Osteocyte (in vitro differentiated cells): Measurements from ENCODE around the gene TESK2. TPM values are rescaled to one million over a fixed set of nuclear protein-coding genes. Genes with fewer than 3 reads are reported as not detected.

ENCODE experiments used
- DNase-seq: peaks from one replicate; pipeline ENCODE4 v3.0.0; 2021; ENCODE audit warnings: mixed read lengths; ENCODE audit not compliant: unreplicated experiment; ENCODE audit errors: extremely low spot score
- H3K27ac Mint-ChIP-seq: one replicate; pipeline ENCODE4 v1.8.0; 2021; ENCODE audit warnings: mild to moderate bottlenecking, mixed read lengths; ENCODE audit not compliant: unreplicated experiment
- H3K27me3 Mint-ChIP-seq: one replicate; pipeline ENCODE4 v1.8.0; 2021; ENCODE audit warnings: mixed read lengths; ENCODE audit not compliant: unreplicated experiment
- H3K36me3 Mint-ChIP-seq: one replicate; pipeline ENCODE4 v1.8.0; 2021; ENCODE audit warnings: mixed read lengths; ENCODE audit not compliant: unreplicated experiment
- H3K4me1 Mint-ChIP-seq: one replicate; pipeline ENCODE4 v1.8.0; 2021; ENCODE audit warnings: mixed read lengths; ENCODE audit not compliant: unreplicated experiment
- H3K4me3 Mint-ChIP-seq: one replicate; pipeline ENCODE4 v1.8.0; 2021; ENCODE audit warnings: mild to moderate bottlenecking, moderate library complexity, mixed read lengths; ENCODE audit not compliant: unreplicated experiment
- H3K9me3 Mint-ChIP-seq: one replicate; pipeline ENCODE4 v1.8.0; 2021; ENCODE audit warnings: mixed read lengths; ENCODE audit not compliant: unreplicated experiment
- total RNA-seq: library from RNA; stranded (reverse); gene quantifications from 2 replicates; pipeline ENCODE4 v1.2.1, GENCODE V29; 2021
- TF ChIP-seq, protein P1 (sequence below): fragments of 200-600 bp; sonication (generic); IDR thresholded peaks from 2 replicates; pipeline ENCODE4 v1.5.0; 2021; ENCODE audit warnings: antibody characterized with exemption, mild to moderate bottlenecking, moderate library complexity

The TESK2 gene
- total RNA-seq, 1 donor from 2014 or later = 2.7 TPM

DNA sequence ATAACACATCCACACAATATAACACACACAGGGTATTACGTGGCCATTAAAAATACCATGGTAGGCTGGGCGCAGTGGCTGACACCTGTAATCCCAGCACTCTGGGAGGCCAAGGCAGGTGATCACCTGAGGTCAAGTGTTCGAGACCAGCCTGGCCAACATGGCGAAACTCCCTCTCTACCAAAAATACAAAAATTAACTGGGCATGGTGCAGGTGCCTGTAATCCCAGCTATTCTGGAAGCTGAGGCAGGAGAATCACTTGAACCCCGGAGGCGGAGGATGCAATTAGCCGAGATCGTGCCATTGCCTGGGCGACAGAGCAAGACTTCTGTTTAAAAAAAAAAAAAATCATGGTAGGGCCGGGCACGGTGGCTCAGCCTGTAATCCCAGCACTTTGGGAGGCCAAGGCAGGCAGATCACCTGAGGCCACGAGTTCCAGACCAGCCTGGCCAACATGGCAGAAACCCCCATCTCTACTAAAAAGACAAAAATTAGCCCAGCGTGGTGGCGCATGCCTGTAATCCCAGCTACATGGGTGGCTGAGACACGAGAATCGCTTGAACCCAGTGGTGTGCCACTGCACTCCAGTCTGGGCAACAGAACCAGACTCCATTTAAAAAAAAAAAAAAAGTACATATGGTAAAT lies 188.3 kb downstream of the TESK2 start:
- Mint-ChIP-seq H3K9me3 (no peaks in the 10 kb centered on the region), H3K4me1 (peaks cover 13% of the 10 kb centered on the region), H3K36me3 (no peaks in the 10 kb centered on the region), H3K27me3 (no peaks in the 10 kb centered on the region), H3K27ac (peak overlapping the region; percentile 71), H3K4me3 (peak overlapping the region; percentile 92)
- DNase-seq = peak; percentile 69
- TF ChIP-seq, protein P1, sequence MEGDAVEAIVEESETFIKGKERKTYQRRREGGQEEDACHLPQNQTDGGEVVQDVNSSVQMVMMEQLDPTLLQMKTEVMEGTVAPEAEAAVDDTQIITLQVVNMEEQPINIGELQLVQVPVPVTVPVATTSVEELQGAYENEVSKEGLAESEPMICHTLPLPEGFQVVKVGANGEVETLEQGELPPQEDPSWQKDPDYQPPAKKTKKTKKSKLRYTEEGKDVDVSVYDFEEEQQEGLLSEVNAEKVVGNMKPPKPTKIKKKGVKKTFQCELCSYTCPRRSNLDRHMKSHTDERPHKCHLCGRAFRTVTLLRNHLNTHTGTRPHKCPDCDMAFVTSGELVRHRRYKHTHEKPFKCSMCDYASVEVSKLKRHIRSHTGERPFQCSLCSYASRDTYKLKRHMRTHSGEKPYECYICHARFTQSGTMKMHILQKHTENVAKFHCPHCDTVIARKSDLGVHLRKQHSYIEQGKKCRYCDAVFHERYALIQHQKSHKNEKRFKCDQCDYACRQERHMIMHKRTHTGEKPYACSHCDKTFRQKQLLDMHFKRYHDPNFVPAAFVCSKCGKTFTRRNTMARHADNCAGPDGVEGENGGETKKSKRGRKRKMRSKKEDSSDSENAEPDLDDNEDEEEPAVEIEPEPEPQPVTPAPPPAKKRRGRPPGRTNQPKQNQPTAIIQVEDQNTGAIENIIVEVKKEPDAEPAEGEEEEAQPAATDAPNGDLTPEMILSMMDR = no peak

DNA sequence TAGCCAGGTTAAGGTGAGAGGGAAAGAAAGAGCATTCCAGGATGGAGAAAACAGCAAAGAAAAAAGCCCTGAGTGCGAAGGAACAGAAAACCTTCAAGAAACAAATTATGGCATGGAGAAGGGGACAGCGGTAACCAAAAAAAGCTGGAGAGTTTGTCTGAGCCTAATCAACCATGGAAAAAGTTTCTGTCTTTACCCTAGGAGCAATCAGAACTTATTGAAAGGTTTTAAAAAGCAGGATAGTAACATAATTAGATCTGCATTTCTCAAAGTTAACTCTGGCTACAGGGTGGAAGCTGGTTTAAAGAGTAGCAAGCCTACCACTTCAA lies 190.3 kb downstream of the TESK2 start:
- DNase-seq = peak; percentile 23
- H3K4me1 Mint-ChIP-seq = peaks cover 13% of the 10 kb centered on the region
- H3K36me3 Mint-ChIP-seq = no peaks in the 10 kb centered on the region
- H3K9me3 Mint-ChIP-seq = no peaks in the 10 kb centered on the region
- no peak overlapping the region for H3K4me3 Mint-ChIP-seq
- no peaks in the 10 kb centered on the region for H3K27me3 Mint-ChIP-seq
- no peak overlapping the region for H3K27ac Mint-ChIP-seq
- TF ChIP-seq, protein P1 = no peak

DNA sequence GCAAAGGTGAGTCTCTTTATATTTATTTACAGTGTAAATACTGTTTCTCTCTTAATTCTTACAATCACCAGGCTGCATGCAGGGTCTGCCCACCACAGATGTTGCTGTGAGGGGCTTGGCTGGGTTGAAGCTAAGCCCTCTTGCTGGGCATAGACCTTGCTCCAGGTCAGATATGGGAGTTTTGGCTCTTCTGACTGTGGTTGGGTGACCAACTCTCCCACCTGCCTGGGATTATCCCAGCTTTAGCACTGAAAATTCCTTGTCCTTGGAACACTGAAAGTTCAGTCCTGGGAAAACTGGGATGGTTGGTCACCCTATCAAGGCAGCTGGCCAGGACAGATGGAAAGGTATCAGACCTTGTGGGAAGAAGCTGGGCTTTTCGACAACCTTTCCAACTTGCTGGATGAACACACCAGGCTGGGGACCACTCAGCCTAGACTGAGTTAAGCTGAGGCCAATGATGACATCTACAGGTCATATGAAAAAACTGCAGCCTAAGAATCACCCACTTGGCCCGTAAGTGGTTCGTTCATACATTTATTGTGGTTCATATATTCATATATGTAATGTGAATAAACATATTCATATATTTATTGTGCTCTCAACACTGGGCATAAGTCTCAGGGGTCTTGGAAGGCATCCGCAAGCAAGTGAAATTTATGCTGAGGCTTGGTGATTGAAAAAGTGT lies 190.8 kb downstream of the TESK2 start:
- TF ChIP-seq, protein P1 = peak; percentile 86
- Mint-ChIP-seq H3K4me1 (peaks cover 13% of the 10 kb centered on the region), H3K27me3 (no peaks in the 10 kb centered on the region), H3K27ac (no peak overlapping the region), H3K36me3 (no peaks in the 10 kb centered on the region), H3K4me3 (no peak overlapping the region), H3K9me3 (no peaks in the 10 kb centered on the region)
- peak; percentile 76 for DNase-seq

DNA sequence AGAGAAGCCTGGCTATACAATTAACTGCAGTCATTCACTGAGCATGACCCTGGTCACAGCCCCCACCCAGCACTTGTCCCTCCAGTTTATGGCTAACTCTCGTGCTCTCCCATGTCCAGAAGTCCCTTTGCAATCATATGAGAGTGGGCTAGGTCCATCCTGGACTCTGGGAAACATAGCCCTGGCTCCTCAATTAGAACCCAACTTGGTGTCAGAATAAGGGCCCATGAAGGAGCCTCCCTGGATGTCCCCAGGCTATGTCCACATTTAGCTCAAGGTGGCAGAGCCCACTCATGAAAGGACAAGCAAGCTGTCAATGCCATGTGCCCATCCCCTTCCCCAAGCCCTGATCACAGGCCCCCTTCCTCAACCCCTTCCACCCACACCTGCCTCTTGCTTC lies 191.7 kb downstream of the TESK2 start:
- H3K4me3 Mint-ChIP-seq = no peak overlapping the region
- H3K4me1 Mint-ChIP-seq = peaks cover 6% of the 10 kb centered on the region
- TF ChIP-seq, protein P1 = no peak
- no peaks in the 10 kb centered on the region for H3K36me3 Mint-ChIP-seq
- H3K27me3 Mint-ChIP-seq = no peaks in the 10 kb centered on the region
- no peak overlapping the region for H3K27ac Mint-ChIP-seq
- H3K9me3 Mint-ChIP-seq = no peaks in the 10 kb centered on the region
- DNase-seq = peak; percentile 56

DNA sequence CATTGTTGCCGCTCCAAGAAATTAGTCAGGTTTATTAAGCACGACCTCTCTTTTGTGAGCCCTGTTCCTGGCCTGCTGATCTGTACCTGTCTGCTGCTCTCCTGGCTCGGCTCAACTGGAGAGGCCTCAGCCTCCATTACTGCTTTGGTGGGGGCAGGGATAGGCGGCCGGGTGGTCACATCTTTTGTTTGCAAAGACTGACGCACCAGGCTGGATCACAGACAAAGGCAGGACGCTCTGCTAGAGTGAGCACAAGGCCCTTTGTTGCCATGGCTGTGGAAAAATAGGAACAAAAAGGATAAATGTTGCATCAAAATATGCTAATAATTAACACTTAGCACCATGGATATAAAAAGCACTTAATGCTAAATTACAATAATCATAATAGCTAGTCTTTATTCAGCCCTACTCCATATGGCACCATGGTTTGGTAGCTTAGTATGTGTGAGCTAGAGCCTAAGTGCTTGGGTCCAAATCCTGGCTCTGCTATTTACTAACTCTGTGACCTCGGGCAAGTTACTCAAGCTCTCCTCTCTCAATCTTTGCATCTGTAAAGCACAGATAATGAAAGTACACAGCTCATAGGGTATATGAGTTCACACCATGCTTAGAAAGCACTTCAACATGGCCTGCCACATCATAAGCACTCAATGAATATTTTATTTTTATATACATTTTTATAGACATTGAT lies 193.2 kb downstream of the TESK2 start:
- no peaks in the 10 kb centered on the region for H3K36me3 Mint-ChIP-seq
- H3K9me3 Mint-ChIP-seq = no peaks in the 10 kb centered on the region
- H3K4me1 Mint-ChIP-seq = peaks cover 2% of the 10 kb centered on the region
- TF ChIP-seq, protein P1 = no peak
- H3K27me3 Mint-ChIP-seq = no peaks in the 10 kb centered on the region
- H3K4me3 Mint-ChIP-seq = no peak overlapping the region
- H3K27ac Mint-ChIP-seq = no peak overlapping the region
- peak; percentile 66 for DNase-seq
